Right lobe of liver (tissue), 6 donors: ENCODE results near the gene CYB5B. TPM values are rescaled to one million over a fixed set of nuclear protein-coding genes. Genes with fewer than 3 reads are reported as not detected.
A peak's percentile ranks its signal among the peaks of the same experiment; 100 is the strongest.

Experiments
- ATAC-seq, 4 donors: fragments of 200-7000 bp; cut with Tn5 transposase; one replicate each; pipeline ENCODE4 v1.9.1; 2020; ENCODE audit warnings: mild to moderate bottlenecking in 4 of 4, moderate library complexity in 4 of 4
- DNase-seq, 3 donors: peaks; one replicate each; pipeline ENCODE4 v3.0.0-alpha.2; 2020
- H3K27ac ChIP-seq, 3 donors: fragments of 200-600 bp; one replicate each; pipeline ENCODE4 v1.8.0; 2022
- H3K27me3 ChIP-seq, 2 donors: fragments of 200-600 bp; one replicate each; pipeline ENCODE4 v1.8.0; 2022
- H3K36me3 ChIP-seq, 4 donors: fragments of 200-600 bp; sonication (generic) in 1 of 4; one replicate each; pipeline versions ENCODE4 v1.5.1 to v1.8.0; 2017 to 2022; ENCODE audit warnings: control low read depth in 1 of 4
- H3K4me1 ChIP-seq, 4 donors: fragments of 200-600 bp; sonication (generic) in 1 of 4; one replicate each; pipeline versions ENCODE4 v1.5.1 to v1.8.0; 2017 to 2022; ENCODE audit warnings: control low read depth in 1 of 4
- H3K4me3 ChIP-seq, 3 donors: fragments of 200-600 bp; one replicate each; pipeline ENCODE4 v1.8.0; 2022
- H3K9me3 ChIP-seq, 4 donors: fragments of 200-600 bp; sonication (generic) in 1 of 4; one replicate each; pipeline versions ENCODE4 v1.5.1 to v1.8.0; 2017 to 2022; ENCODE audit warnings: control low read depth in 1 of 4
- CTCF ChIP-seq, 4 donors: fragments of 200-600 bp in 3 of 4; fragments of 450-650 bp in 1 of 4; IDR thresholded peaks; one replicate each; pipeline versions ENCODE4 v1.5.1 to v1.8.0; 2016 to 2022; ENCODE audit warnings: antibody characterized with exemption in 4 of 4, mild to moderate bottlenecking in 2 of 4
- POLR2A ChIP-seq: fragments of 450-650 bp; IDR thresholded peaks from one replicate; pipeline ENCODE4 v1.6.1; 2017; ENCODE audit warnings: antibody characterized with exemption, mild to moderate bottlenecking
- WGBS: methylation state at CpG from one replicate; pipeline ENCODE4 v1.1.6; 2018; ENCODE audit warnings: low coverage, low lambda C conversion rate; ENCODE audit not compliant: insufficient coverage; ENCODE audit errors: missing lambda C conversion rate; 5-methylcytosine and 5-hydroxymethylcytosine counted together
- intact Hi-C, 2 donors: fragments of 100-400 bp; cut with DNase I; formaldehyde crosslinking; loops; one replicate each; pipeline versions ENCODE4 v1.11.2 to v1.14.1; 2022
- total RNA-seq, 6 experiments: library from RNA; depleted of rRNA in 2 of 6; stranded (reverse); fragments of >200 nt in 2 of 6; fragmentation: NEBNext Ultra II Directional in 3 of 6; extraction: Animal tissue kit (Norgen Biotek cat#: 25700) in 3 of 6; gene quantifications; one replicate each; pipeline versions ENCODE4 v1.1.0 to v1.2.4, GENCODE V29; 2016 to 2023
- donor health status: DM: no; HTN: yes; CAD: no.
- donor health status: DM: no; HTN: no; CAD: no.
- donor health status: DM: no; HTN: no; CAD: no.
- donor health status: DM: no; HTN: yes; CAD: no.
- donor health status: DM: no; HTN: yes; CAD: no.

CYB5B gene
- total RNA-seq, 6 experiments from 2014 or later: 19.1 to 42.1 (median 30.5) TPM

GRCh38 chr16:69485816-69486215, 61.4 kb downstream of the CYB5B start:
- no peak for DNase-seq
- Histone ChIP-seq H3K27me3 (no peaks in the 10 kb centered on the region), H3K4me3 (no peak overlapping the region), H3K9me3 (no peaks in the 10 kb centered on the region), H3K36me3 (no peaks in the 10 kb centered on the region), H3K27ac (no peak overlapping the region), H3K4me1 (no peaks in the 10 kb centered on the region)
- WGBS: 86% methylated on average over 6 of the region's 6 CpGs
- TF ChIP-seq POLR2A (no peak), CTCF (IDR thresholded peaks at IDR 0.05) (no peak)
- no peak for ATAC-seq
- intact Hi-C loops: no loop called here

- H3K9me3 ChIP-seq: no peaks in the 10 kb centered on the region
- DNase-seq: no peak
- H3K36me3 ChIP-seq: no peaks in the 10 kb centered on the region
- H3K27ac ChIP-seq: no peak overlapping the region
- no peaks in the 10 kb centered on the region for H3K27me3 ChIP-seq
- H3K4me1 ChIP-seq: no peaks in the 10 kb centered on the region
- WGBS: 64% methylated on average over 4 of the region's 5 CpGs
- TF ChIP-seq POLR2A (no peak), CTCF (IDR thresholded peaks at IDR 0.05) (no peak)
- no peak for ATAC-seq
- intact Hi-C loops: no loop called here
- no peak overlapping the region for H3K4me3 ChIP-seq
Measured at GRCh38 chr16:69486272-69486671, 61.9 kb downstream of the CYB5B start.

- no peak overlapping the region for H3K27ac ChIP-seq
- DNase-seq (no peak), ATAC-seq (no peak)
- intact Hi-C loops: no loop called here
- H3K36me3 ChIP-seq: no peaks in the 10 kb centered on the region
- WGBS: 77% methylated on average over 8 of the region's 11 CpGs
- no peaks in the 10 kb centered on the region for H3K27me3 ChIP-seq
- no peak for TF ChIP-seq CTCF (IDR thresholded peaks at IDR 0.05)
- H3K4me3 ChIP-seq: no peak overlapping the region
- H3K4me1 ChIP-seq: no peaks in the 10 kb centered on the region
- H3K9me3 ChIP-seq: no peaks in the 10 kb centered on the region
Measured at GRCh38 chr16:69486724-69487123, 62.3 kb downstream of the CYB5B start.

- DNase-seq: no peak
- Histone ChIP-seq H3K27me3 (no peaks in the 10 kb centered on the region), H3K9me3 (no peaks in the 10 kb centered on the region), H3K36me3 (no peaks in the 10 kb centered on the region), H3K27ac (no peak overlapping the region), H3K4me3 (no peak overlapping the region), H3K4me1 (no peaks in the 10 kb centered on the region)
- no peak for ATAC-seq
- WGBS: 92% methylated on average over 7 of the region's 9 CpGs
- intact Hi-C loops: no loop called here
- no peak for TF ChIP-seq CTCF (IDR thresholded peaks at IDR 0.05)
- TF ChIP-seq POLR2A: no peak
Measured at GRCh38 chr16:69490707-69491324, 66.4 kb downstream of the CYB5B start.

- DNase-seq (no peak), ATAC-seq (peak in 1 of 4 donors; percentile 22)
- 55% methylated on average over 3 of the region's 4 CpGs for WGBS
- Histone ChIP-seq H3K4me1 (no peaks in the 10 kb centered on the region), H3K27ac (no peak overlapping the region), H3K36me3 (no peaks in the 10 kb centered on the region), H3K4me3 (no peak overlapping the region), H3K9me3 (no peaks in the 10 kb centered on the region), H3K27me3 (no peaks in the 10 kb centered on the region)
- intact Hi-C loops: no loop called here
- TF ChIP-seq CTCF (IDR thresholded peaks at IDR 0.05) (peak in 1 of 4 donors; percentile 16), POLR2A (no peak)
Measured at GRCh38 chr16:69494991-69495392, 70.6 kb downstream of the CYB5B start.
